Natural killer cell treated with Interleukin-12 subunit alpha and Interleukin-12 subunit beta and Interleukin-15 and Interleukin-18, amount 100 ng/mL, for 72 hours (primary cell): Measurements from ENCODE around the gene SPATS2. TPM values are rescaled to one million over a fixed set of nuclear protein-coding genes. Genes with fewer than 3 reads are reported as not detected.

ENCODE experiments used
- ATAC-seq, 2 donors: fragments of 150-1000 bp; cut with Tn5 transposase in 1 of 2; sonication (Bioruptor Pico), chemical (Tn5 transposase) in 1 of 2; 2 replicates each; pipeline ENCODE4 v1.10.0; 2021
- DNase-seq: peaks from one replicate; pipeline ENCODE4 v3.0.0; 2022; ENCODE audit warnings: low spot score
- H3K27ac Mint-ChIP-seq, 2 donors: 1 replicate in 1 of 2; 2 replicates in 1 of 2; pipeline ENCODE4 v1.8.0; 2022; ENCODE audit warnings: mixed read lengths in 2 of 2, mild to moderate bottlenecking in 1 of 2, moderate library complexity in 1 of 2
- H3K27me3 Mint-ChIP-seq, 2 donors: 1 replicate in 1 of 2; 2 replicates in 1 of 2; pipeline ENCODE4 v1.8.0; 2022; ENCODE audit warnings: mixed read lengths in 2 of 2
- H3K36me3 Mint-ChIP-seq: one replicate; pipeline ENCODE4 v1.8.0; 2022; ENCODE audit warnings: mixed read lengths
- H3K4me1 Mint-ChIP-seq, 2 donors: 1 replicate in 1 of 2; 2 replicates in 1 of 2; pipeline ENCODE4 v1.8.0; 2022; ENCODE audit warnings: low read depth in 2 of 2, mixed read lengths in 2 of 2, mild to moderate bottlenecking in 1 of 2
- H3K4me3 Mint-ChIP-seq: one replicate; pipeline ENCODE4 v1.8.0; 2022; ENCODE audit warnings: mixed read lengths
- H3K9me3 Mint-ChIP-seq: 2 replicates; pipeline ENCODE4 v1.8.0; 2022; ENCODE audit warnings: mixed read lengths
- total RNA-seq, 2 donors: library from RNA; stranded (reverse); gene quantifications; one replicate each; pipeline ENCODE4 v1.2.3, GENCODE V29; 2022

The SPATS2 gene
- total RNA-seq, 2 donors from 2014 or later = 13.7 to 21.1 TPM

DNA sequence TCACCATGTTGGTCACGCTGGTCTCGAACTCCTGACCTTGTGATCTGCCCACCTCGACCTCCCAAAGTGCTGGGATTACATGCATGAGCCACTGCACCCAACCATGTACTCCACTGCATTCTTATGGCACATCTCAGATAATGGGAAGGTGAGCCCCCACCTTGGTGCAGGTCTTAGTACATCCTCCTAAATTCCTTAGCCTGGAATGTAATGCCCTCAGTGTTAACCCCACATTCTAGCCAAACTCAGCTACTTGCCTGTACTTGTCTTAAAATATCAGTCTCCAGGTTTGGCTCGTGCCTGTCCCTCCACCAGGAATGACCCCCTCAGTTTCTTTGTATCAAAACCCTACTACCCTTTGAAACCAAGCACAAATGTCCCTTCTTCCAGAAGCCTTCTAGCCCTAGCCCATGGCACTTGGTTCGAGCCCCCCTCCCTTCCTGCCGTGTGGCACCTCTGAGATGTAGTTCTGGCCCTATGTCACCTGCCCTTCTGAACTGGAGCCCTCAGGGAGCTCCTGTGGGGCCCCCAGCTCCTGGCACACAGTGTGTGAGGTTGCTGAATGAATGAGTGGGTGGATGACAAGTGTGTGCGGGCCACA, 179.9 kb downstream of the SPATS2 start:
- Mint-ChIP-seq H3K9me3 (no peaks in the 10 kb centered on the region), H3K4me3 (no peak overlapping the region), H3K27me3 (peaks cover 14 to 22% of the 10 kb centered on the region in 2 donors), H3K4me1 (peaks cover 0 to 10% of the 10 kb centered on the region in 2 donors), H3K27ac (no peak overlapping the region), H3K36me3 (no peaks in the 10 kb centered on the region)
- ATAC-seq = no peak
- no peak for DNase-seq

- no peak overlapping the region for H3K27ac Mint-ChIP-seq
- peaks cover 0 to 10% of the 10 kb centered on the region in 2 donors for H3K4me1 Mint-ChIP-seq
- peak overlapping the region; percentile 39 for H3K4me3 Mint-ChIP-seq
- no peaks in the 10 kb centered on the region for H3K36me3 Mint-ChIP-seq
- no peaks in the 10 kb centered on the region for H3K9me3 Mint-ChIP-seq
- H3K27me3 Mint-ChIP-seq = peaks cover 14 to 19% of the 10 kb centered on the region in 2 donors
- ATAC-seq (no peak), DNase-seq (no peak)
Measured at GRCh38 chr12:49548481-49548821, 181.2 kb downstream of the SPATS2 start.

DNA sequence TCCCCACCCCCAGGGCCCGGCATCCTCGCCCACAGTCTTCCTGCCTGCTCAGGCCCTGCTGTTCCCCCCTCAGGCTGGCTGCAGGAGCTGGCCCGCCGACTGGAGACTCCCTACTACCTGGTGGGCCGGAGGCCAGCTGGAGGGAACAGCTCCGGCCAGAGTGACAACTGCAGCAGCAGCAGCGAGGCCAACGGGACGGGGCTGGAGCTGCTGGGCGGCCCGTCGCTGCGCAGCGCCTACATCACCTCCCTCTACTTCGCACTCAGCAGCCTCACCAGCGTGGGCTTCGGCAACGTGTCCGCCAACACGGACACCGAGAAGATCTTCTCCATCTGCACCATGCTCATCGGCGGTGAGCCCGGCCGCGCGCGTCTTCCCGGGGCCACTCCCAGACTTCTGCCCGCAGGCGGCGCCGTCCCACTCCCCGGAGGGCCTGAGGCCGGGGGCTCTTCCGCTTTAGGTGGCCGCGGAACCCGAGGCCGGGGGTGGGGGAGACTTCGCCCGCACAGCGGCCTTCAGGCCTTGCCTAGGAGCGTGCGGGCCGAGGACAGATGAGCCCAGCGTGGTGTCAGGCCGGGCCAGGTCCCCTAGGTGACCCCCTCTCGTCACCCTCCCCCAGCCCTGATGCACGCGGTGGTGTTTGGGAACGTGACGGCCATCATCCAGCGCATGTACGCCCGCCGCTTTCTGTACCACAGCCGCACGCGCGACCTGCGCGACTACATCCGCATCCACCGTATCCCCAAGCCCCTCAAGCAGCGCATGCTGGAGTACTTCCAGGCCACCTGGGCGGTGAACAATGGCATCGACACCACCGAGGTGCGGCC, 181.8 kb downstream of the SPATS2 start:
- ATAC-seq (peak; percentile 55 to 61), DNase-seq (no peak)
- H3K4me3 Mint-ChIP-seq = peak overlapping the region; percentile 59
- H3K36me3 Mint-ChIP-seq = no peaks in the 10 kb centered on the region
- H3K9me3 Mint-ChIP-seq = no peaks in the 10 kb centered on the region
- H3K4me1 Mint-ChIP-seq = peaks cover 0 to 10% of the 10 kb centered on the region in 2 donors
- peaks cover 14 to 18% of the 10 kb centered on the region in 2 donors for H3K27me3 Mint-ChIP-seq
- H3K27ac Mint-ChIP-seq = no peak overlapping the region

- Mint-ChIP-seq H3K4me1 (peaks cover 0 to 10% of the 10 kb centered on the region in 2 donors), H3K9me3 (no peaks in the 10 kb centered on the region), H3K27me3 (peaks cover 8 to 13% of the 10 kb centered on the region in 2 donors), H3K27ac (no peak overlapping the region), H3K4me3 (no peak overlapping the region), H3K36me3 (no peaks in the 10 kb centered on the region)
- ATAC-seq (no peak), DNase-seq (no peak)
Measured at GRCh38 chr12:49549735-49550692, 182.8 kb downstream of the SPATS2 start.

- no peak overlapping the region for H3K27ac Mint-ChIP-seq
- no peaks in the 10 kb centered on the region for H3K36me3 Mint-ChIP-seq
- no peak for DNase-seq
Measured at GRCh38 chr12:49550693-49551252, 183.5 kb downstream of the SPATS2 start.

DNA sequence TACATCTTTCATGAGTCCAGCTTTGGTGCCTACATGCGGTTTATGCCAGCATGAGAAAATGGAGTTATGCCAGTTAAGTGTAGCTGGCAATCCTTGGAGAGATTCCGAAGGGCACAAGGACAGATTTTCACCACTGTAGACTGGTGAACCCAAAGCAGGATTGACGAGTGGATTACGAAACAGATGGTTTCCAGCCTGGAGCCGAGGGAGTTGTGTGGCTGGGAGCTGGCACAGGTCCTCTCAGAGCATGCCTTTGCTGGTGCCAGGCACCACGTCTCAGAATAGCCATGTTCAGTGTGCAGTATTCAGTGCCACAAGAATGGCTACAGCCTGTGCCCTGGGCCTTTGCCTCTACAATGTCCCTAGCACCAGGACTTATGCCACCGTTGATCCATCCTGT, 184.8 kb downstream of the SPATS2 start:
- no peak overlapping the region for H3K4me3 Mint-ChIP-seq
- DNase-seq (no peak), ATAC-seq (no peak)
- no peaks in the 10 kb centered on the region for H3K9me3 Mint-ChIP-seq
- peaks cover 0 to 10% of the 10 kb centered on the region in 2 donors for H3K4me1 Mint-ChIP-seq
- peaks cover 7 to 8% of the 10 kb centered on the region in 2 donors for H3K27me3 Mint-ChIP-seq
- H3K27ac Mint-ChIP-seq = no peak overlapping the region
- H3K36me3 Mint-ChIP-seq = no peaks in the 10 kb centered on the region

More at GRCh38 chr12:49550693-49551252, 183.5 kb downstream of the SPATS2 start:
- Mint-ChIP-seq H3K4me3 (no peak overlapping the region), H3K9me3 (no peaks in the 10 kb centered on the region), H3K4me1 (peaks cover 0 to 10% of the 10 kb centered on the region in 2 donors), H3K27me3 (peaks cover 7 to 11% of the 10 kb centered on the region in 2 donors)
- no peak for ATAC-seq

DNA sequence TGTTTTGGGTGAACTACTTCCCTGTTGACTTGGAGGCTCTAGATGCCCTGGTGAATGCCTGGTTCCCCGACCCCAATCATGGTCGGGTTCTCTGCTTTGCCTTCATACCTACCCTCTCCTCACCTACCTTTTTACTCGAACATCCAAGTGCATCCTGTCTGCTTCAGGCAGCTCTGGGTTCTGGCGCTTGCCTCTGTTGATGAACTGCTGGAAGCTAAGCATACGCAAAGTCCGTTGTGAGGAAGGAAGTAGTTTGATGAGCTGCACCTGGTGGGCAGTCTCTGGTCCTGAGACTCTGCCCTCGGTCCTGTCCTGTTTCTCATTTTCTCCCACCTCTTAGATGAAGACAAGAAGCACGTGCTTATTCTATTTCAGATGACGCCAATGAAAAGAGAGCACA, 185.2 kb downstream of the SPATS2 start:
- H3K27ac Mint-ChIP-seq = no peak overlapping the region
- H3K4me3 Mint-ChIP-seq = no peak overlapping the region
- H3K36me3 Mint-ChIP-seq = no peaks in the 10 kb centered on the region
- DNase-seq (no peak), ATAC-seq (no peak)
- H3K27me3 Mint-ChIP-seq = peaks cover 5 to 7% of the 10 kb centered on the region in 2 donors
- H3K4me1 Mint-ChIP-seq = peaks cover 0 to 10% of the 10 kb centered on the region in 2 donors
- H3K9me3 Mint-ChIP-seq = no peaks in the 10 kb centered on the region

DNA sequence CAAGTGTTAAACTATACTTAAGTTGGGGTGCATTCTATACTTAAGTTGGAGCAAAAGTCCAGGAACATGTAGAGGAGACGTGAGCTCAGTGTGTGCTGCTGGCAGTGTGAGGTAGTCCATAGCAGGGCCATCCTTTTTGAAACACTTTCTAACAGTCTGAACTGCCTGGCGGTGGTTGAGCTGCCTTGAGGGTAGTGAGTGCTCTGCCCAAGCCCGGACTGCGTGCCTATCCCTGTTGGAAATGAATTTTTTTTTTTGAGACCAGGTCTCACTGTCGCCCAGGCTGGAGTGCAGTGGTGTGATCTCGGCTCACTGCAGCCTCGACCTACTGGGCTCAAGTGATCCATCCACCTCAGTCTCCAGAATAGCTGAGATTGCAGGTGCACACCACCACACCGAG, 185.6 kb downstream of the SPATS2 start:
- Mint-ChIP-seq H3K27ac (no peak overlapping the region), H3K9me3 (no peaks in the 10 kb centered on the region), H3K36me3 (no peaks in the 10 kb centered on the region), H3K4me1 (peaks cover 0 to 10% of the 10 kb centered on the region in 2 donors), H3K4me3 (no peak overlapping the region), H3K27me3 (peaks cover 3 to 5% of the 10 kb centered on the region in 2 donors)
- DNase-seq = no peak
- ATAC-seq = no peak

DNA sequence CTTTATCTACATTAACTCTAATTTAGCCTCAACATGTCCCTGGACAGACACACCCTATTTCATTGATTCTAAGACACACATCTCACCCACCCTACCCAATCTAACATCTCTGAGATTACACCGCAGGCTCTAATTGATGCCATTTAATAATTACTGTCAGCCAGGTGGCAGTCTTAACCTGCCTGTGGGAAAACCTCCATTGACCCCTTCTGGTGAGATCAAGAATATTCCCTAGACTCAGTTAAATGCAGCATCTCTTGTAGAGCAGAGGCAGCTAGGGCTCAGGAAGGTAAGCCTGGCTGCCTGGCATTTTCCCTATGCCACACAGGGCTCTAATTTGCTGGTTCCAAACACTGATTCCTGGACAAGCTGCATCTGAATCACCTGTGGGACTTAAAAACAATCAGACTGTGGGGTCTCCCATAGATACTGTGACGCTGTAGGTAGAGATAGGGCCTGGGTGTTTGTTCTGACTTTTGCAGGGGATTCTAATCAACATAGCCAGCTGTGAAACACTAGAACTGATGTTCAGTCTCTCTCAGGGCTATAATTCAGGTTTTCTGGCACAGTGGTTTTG, 186.3 kb downstream of the SPATS2 start:
- Mint-ChIP-seq H3K4me3 (no peak overlapping the region), H3K27ac (no peak overlapping the region), H3K36me3 (no peaks in the 10 kb centered on the region), H3K9me3 (no peaks in the 10 kb centered on the region), H3K27me3 (no peaks in the 10 kb centered on the region), H3K4me1 (peaks cover 0 to 4% of the 10 kb centered on the region in 2 donors)
- no peak for ATAC-seq
- peak; percentile 28 for DNase-seq

- Mint-ChIP-seq H3K4me3 (no peak overlapping the region), H3K27me3 (no peaks in the 10 kb centered on the region), H3K4me1 (peaks cover 0 to 2% of the 10 kb centered on the region in 2 donors), H3K36me3 (no peaks in the 10 kb centered on the region), H3K9me3 (no peaks in the 10 kb centered on the region), H3K27ac (no peak overlapping the region)
- DNase-seq (no peak), ATAC-seq (no peak)
Measured at GRCh38 chr12:49554266-49554665, 187.0 kb downstream of the SPATS2 start.

- peak overlapping the region in 1 of 2 donors; percentile 63 for H3K27ac Mint-ChIP-seq
- DNase-seq = no peak
- H3K27me3 Mint-ChIP-seq = no peaks in the 10 kb centered on the region
- no peaks in the 10 kb centered on the region for H3K36me3 Mint-ChIP-seq
- no peak for ATAC-seq
- no peak overlapping the region for H3K4me3 Mint-ChIP-seq
- H3K4me1 Mint-ChIP-seq = peaks cover 4 to 6% of the 10 kb centered on the region in 2 donors
- H3K9me3 Mint-ChIP-seq = no peaks in the 10 kb centered on the region
Measured at GRCh38 chr12:49555631-49556390, 188.5 kb downstream of the SPATS2 start.

- Mint-ChIP-seq H3K27me3 (no peaks in the 10 kb centered on the region), H3K27ac (peak overlapping the region in 1 of 2 donors; percentile 63), H3K4me3 (no peak overlapping the region), H3K4me1 (peaks cover 6 to 7% of the 10 kb centered on the region in 2 donors), H3K36me3 (no peaks in the 10 kb centered on the region), H3K9me3 (no peaks in the 10 kb centered on the region)
- ATAC-seq (no peak), DNase-seq (no peak)
Measured at GRCh38 chr12:49556391-49557186, 189.3 kb downstream of the SPATS2 start.
